A549 (cell line): ENCODE measurements around the gene EFNA3. TPM values are rescaled to one million over a fixed set of nuclear protein-coding genes. Genes with fewer than 3 reads are reported as not detected.

Experiments used
- ATAC-seq, 2 experiments: fragments of 200-7000 bp in 1 of 2; fragments of >200 bp in 1 of 2; cut with Nextera tagmentation in 1 of 2; cut with Tn5 transposase in 1 of 2; 3 replicates each; pipeline versions ENCODE4 v1.8.0 to v1.9.1; 2018 to 2020; ENCODE audit warnings: mild to moderate bottlenecking in 1 of 2, moderate library complexity in 1 of 2
- CTCF ChIA-PET: fragments of 300-600 bp; sonication (Branson Sonifier 250); formaldehyde crosslinking; extraction: SDS; loops from one replicate; lab custom pipeline; 2021; ENCODE audit warnings: antibody characterized with exemption, inconsistent platforms; lab: Yijun Ruan, JAX
- POLR2A ChIA-PET: fragments of 350-600 bp; formaldehyde crosslinking; extraction: SDS; loops from one replicate; lab custom pipeline; 2021; ENCODE audit warnings: antibody characterized with exemption, inconsistent platforms; lab: Yijun Ruan, JAX
- DNase-seq, 2 experiments: peaks; one replicate each; pipeline versions ENCODE4 v3.0.0 to v3.0.0-alpha.2; 2011 to 2016; ENCODE audit warnings: low read depth in 1 of 2, low spot score in 1 of 2
- FAIRE-seq: peaks from 2 replicates; lab custom pipeline; 2011; peaks lifted over from hg19 to GRCh38; lab: Jason Lieb, UNC
- H3K27ac ChIP-seq, 2 experiments: fragments of >200 bp; sonication (Bioruptor Twin); formaldehyde crosslinking; 3 replicates each; pipeline ENCODE4 v1.5.1; 2016 to 2017
- H3K4me1 ChIP-seq: fragments of >200 bp; sonication (Bioruptor Twin); formaldehyde crosslinking; 3 replicates; pipeline ENCODE4 v1.6.1; 2016
- H3K4me2 ChIP-seq: fragments of >200 bp; sonication (Bioruptor Twin); formaldehyde crosslinking; 3 replicates; pipeline ENCODE4 v1.6.1; 2016
- H3K4me3 ChIP-seq: fragments of >200 bp; sonication (Bioruptor Twin); formaldehyde crosslinking; 3 replicates; pipeline ENCODE4 v1.5.1; 2016
- H3K9me3 ChIP-seq: fragments of >200 bp; sonication (Bioruptor Twin); formaldehyde crosslinking; 3 replicates; pipeline ENCODE4 v1.6.1; 2016
- BHLHE40 ChIP-seq: IDR thresholded peaks from 2 replicates; pipeline ENCODE4 v1.6.1; 2012; ENCODE audit warnings: low read depth, low read length, inconsistent platforms
- CTCF ChIP-seq: fragments of >200 bp; sonication (Bioruptor Twin); formaldehyde crosslinking; IDR thresholded peaks from 3 replicates; pipeline ENCODE4 v1.5.1; 2016
- ELK1 ChIP-seq: fragments of 150-350 bp; IDR thresholded peaks from 2 replicates; pipeline ENCODE4 v1.6.1; 2014; ENCODE audit warnings: low read depth, mild to moderate bottlenecking, low read length
- EP300 ChIP-seq, 2 experiments: fragments of >200 bp; sonication (Bioruptor Twin); formaldehyde crosslinking; IDR thresholded peaks; 2 replicates in 1 of 2; 3 replicates in 1 of 2; pipeline ENCODE4 v1.6.1; 2016 to 2017
- GATA3 ChIP-seq: IDR thresholded peaks from 2 replicates; pipeline ENCODE4 v1.6.1; 2012; ENCODE audit warnings: borderline replicate concordance
- HDAC2 ChIP-seq: fragments of 200-600 bp; sonication (generic); IDR thresholded peaks from 2 replicates; pipeline ENCODE4 v1.6.1; 2016
- MAFK ChIP-seq: fragments of 450-650 bp; IDR thresholded peaks from 2 replicates; pipeline ENCODE4 v1.6.1; 2014; ENCODE audit not compliant: partially characterized antibody
- MAX ChIP-seq: IDR thresholded peaks from 2 replicates; pipeline ENCODE4 v1.6.1; 2012
- NFE2L2 ChIP-seq: fragments of 150-350 bp; conservative IDR thresholded peaks from 2 replicates; pipeline ENCODE4 v1.6.1; 2014; ENCODE audit warnings: low read length
- PHF8 ChIP-seq: fragments of 200-600 bp; sonication (generic); IDR thresholded peaks from 2 replicates; pipeline ENCODE4 v1.6.1; 2016; ENCODE audit warnings: low read depth, mild to moderate bottlenecking, antibody characterized with exemption, moderate library complexity, borderline replicate concordance
- RAD21 ChIP-seq, 2 experiments: fragments of >200 bp in 1 of 2; sonication (Bioruptor Twin) in 1 of 2; formaldehyde crosslinking in 1 of 2; IDR thresholded peaks in 1 of 2; conservative IDR thresholded peaks in 1 of 2; 2 replicates in 1 of 2; 3 replicates in 1 of 2; pipeline ENCODE4 v1.6.1; 2012 to 2018; ENCODE audit warnings: inconsistent platforms in 1 of 2
- RFX5 ChIP-seq: fragments of 450-650 bp; IDR thresholded peaks from 2 replicates; pipeline ENCODE4 v1.7.1; 2014; ENCODE audit warnings: antibody characterized with exemption, mild to moderate bottlenecking, moderate library complexity
- SMC3 ChIP-seq: fragments of >200 bp; sonication (Bioruptor Twin); formaldehyde crosslinking; IDR thresholded peaks from 3 replicates; pipeline ENCODE4 v1.6.1; 2018; ENCODE audit warnings: inconsistent platforms
- SREBF2 ChIP-seq: fragments of 450-650 bp; IDR thresholded peaks from 2 replicates; pipeline ENCODE4 v1.6.1; 2014; ENCODE audit warnings: mild to moderate bottlenecking, moderate library complexity
- TFCP2L1 ChIP-seq: fragments of 250-450 bp; sonication (Bioruptor Pico); IDR thresholded peaks from 2 replicates; pipeline ENCODE4 v1.5.0; 2021; ENCODE audit warnings: mild to moderate bottlenecking
- WGBS: methylation state at CpG from one replicate; pipeline ENCODE4 v1.1.6; 2017; ENCODE audit errors: missing lambda C conversion rate; 5-methylcytosine and 5-hydroxymethylcytosine counted together
- polyA plus RNA-seq, 4 experiments: library from polyadenylated mRNA; depleted of rRNA in 3 of 4; stranded (reverse); fragments of >200 nt; fragmentation: RNase III in 1 of 4; extraction: RNeasy Plus Mini Kit Qiagen cat#74134 plus additional on column Dnase treatment in 1 of 4; gene quantifications; 2 replicates in 3 of 4; 3 replicates in 1 of 4; pipeline ENCODE4 v1.2.3, GENCODE V29; 2011 to 2017
- TF ChIP-seq, protein P1 (sequence below): fragments of >200 bp; sonication (Bioruptor Twin); formaldehyde crosslinking; IDR thresholded peaks from 3 replicates; pipeline ENCODE4 v1.6.1; 2016
- TF ChIP-seq, protein P2 (sequence below): fragments of >200 bp; sonication (Bioruptor Twin); formaldehyde crosslinking; IDR thresholded peaks from 2 replicates; pipeline ENCODE4 v1.6.1; 2016

EFNA3 gene
- polyA plus RNA-seq, 2 of the 4 experiments (the other 2 are of a cell fraction), result 1.9 to 2.7 TPM

- POLR2A ChIA-PET, result interaction anchor here (0.6 to 1.2 kb wide), 2 partner anchors 24 to 60 kb away, joined by 3 to 5 read pairs; partner anchors contain the start of gene LENEP
- peak; percentile 29 to 76 for DNase-seq
- no peak for FAIRE-seq
- CTCF ChIA-PET, result interaction anchor here (1.2 to 27.3 kb wide), 7 partner anchors 9 to 573 kb away, joined by 3 to 350 read pairs (median 4); partner anchors contain the start of genes EFNA3 and EFNA4
- ATAC-seq, result peak; percentile 41 to 52; a peak in 4 of 6 replicates
- TF ChIP-seq RAD21 (conservative IDR thresholded peaks at IDR 0.05 in 1 of 2, IDR thresholded peaks at IDR 0.05 in 1 of 2) (peak in 1 of 2 experiments; percentile 18; a peak in 1 of 5 replicates), SMC3 (peak; percentile 29; the same call in 1 of the 3 replicates), SREBF2 (no peak), RFX5 (no peak), CTCF (peak; percentile 40), PHF8 (no peak)
- no peaks in the 10 kb centered on the region for H3K9me3 ChIP-seq
- peak overlapping the region; percentile 97 for H3K4me2 ChIP-seq
- H3K4me3 ChIP-seq, result peak overlapping the region; percentile 94
- H3K4me1 ChIP-seq, result peaks cover 22% of the 10 kb centered on the region
- H3K27ac ChIP-seq, result peak overlapping the region; percentile 93 to 94; a peak in 5 of 6 replicates
- 53% methylated on average over 11 of the region's 12 CpGs for WGBS
Observed at GRCh38 chr1:155052439-155053395, 25.9 kb upstream of the EFNA3 start.

DNA sequence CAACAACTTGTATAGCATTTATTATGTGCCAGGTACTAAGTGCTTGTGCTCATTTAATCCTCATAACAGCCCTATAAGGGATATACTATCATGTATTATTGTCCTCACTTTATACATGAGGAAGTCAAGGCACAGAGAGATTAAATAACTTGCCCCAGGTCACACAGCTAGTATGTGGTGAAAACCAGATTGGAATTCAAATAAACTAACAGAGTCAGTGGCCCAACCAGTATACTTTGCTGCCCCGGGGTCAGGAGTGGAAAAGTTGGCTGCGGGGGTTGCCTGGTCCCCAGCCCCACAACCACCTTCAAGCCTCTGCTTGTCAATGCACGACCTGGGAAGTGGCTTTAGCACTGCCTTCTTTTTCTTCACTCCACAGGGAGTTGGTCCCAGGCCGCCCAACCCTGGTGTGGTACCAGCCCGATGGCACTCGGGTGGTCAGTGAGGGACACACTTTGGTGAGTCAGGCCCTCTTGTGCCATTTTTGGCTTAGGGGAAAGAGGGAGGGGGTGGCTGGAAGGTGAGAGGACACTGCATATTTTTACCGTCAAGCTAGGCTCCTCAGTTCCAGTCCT is 25.0 kb upstream of the EFNA3 start:
- H3K27ac ChIP-seq, result no peak overlapping the region

More for the DNA sequence above, 25.0 kb upstream of the EFNA3 start:
- ChIA-PET POLR2A (interaction anchor here (0.6 to 1.2 kb wide), 2 partner anchors 23 to 61 kb away, joined by 3 to 5 read pairs; partner anchors contain the start of gene LENEP), CTCF (interaction anchor here (1.4 to 27.3 kb wide), 4 partner anchors 8 to 38 kb away, joined by 4 to 350 read pairs (median 213); partner anchors contain the start of genes EFNA3 and EFNA4)
- Histone ChIP-seq H3K9me3 (no peaks in the 10 kb centered on the region), H3K4me3 (no peak overlapping the region), H3K4me1 (peaks cover 22% of the 10 kb centered on the region), H3K4me2 (no peak overlapping the region)
- DNase-seq (no peak), FAIRE-seq (no peak), ATAC-seq (no peak)
- 89% methylated on average over 7 of the region's 7 CpGs for WGBS
- TF ChIP-seq ELK1, result no peak
- TF ChIP-seq MAFK, result no peak
- no peak for TF ChIP-seq TFCP2L1 (CRISPR knock-in tag)
- TF ChIP-seq, protein P1, sequence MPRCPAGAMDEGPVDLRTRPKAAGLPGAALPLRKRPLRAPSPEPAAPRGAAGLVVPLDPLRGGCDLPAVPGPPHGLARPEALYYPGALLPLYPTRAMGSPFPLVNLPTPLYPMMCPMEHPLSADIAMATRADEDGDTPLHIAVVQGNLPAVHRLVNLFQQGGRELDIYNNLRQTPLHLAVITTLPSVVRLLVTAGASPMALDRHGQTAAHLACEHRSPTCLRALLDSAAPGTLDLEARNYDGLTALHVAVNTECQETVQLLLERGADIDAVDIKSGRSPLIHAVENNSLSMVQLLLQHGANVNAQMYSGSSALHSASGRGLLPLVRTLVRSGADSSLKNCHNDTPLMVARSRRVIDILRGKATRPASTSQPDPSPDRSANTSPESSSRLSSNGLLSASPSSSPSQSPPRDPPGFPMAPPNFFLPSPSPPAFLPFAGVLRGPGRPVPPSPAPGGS, result no peak
- no peak for TF ChIP-seq SMC3
- TF ChIP-seq EP300 (IDR thresholded peaks at IDR 0.05), result no peak
- no peak for TF ChIP-seq GATA3
- TF ChIP-seq, protein P2, sequence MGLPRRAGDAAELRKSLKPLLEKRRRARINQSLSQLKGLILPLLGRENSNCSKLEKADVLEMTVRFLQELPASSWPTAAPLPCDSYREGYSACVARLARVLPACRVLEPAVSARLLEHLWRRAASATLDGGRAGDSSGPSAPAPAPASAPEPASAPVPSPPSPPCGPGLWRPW, result no peak
- no peak for TF ChIP-seq BHLHE40
- no peak for TF ChIP-seq RFX5
- TF ChIP-seq MAX, result no peak
- no peak for TF ChIP-seq NFE2L2
- TF ChIP-seq CTCF, result no peak
- no peak for TF ChIP-seq HDAC2
